ENCODE results near the gene ATRN.

ATRN gene

GRCh38 chr20:3545401-3545925 is 74.6 kb downstream of the ATRN start:
- no peaks in the 10 kb centered on the region for H3K27me3 ChIP-seq (ENCODE audit: insufficient read depth, low read length)
- no peaks in the 10 kb centered on the region for H3K79me2 ChIP-seq (ENCODE audit: control insufficient read depth, insufficient read depth, low read length, unreplicated experiment)
- no peak overlapping the region for H2AFZ ChIP-seq (ENCODE audit: low read length, unreplicated experiment)
- H3K4me1 ChIP-seq (ENCODE audit: control insufficient read depth, insufficient read depth, low read length, unreplicated experiment), result no peaks in the 10 kb centered on the region
- H3K36me3 ChIP-seq (ENCODE audit: insufficient read depth, low read length), result no peaks in the 10 kb centered on the region; the same call in 1 of the 2 replicates
- H3K27ac ChIP-seq (ENCODE audit: low read depth, low read length), result no peak overlapping the region
- H3K4me3 ChIP-seq (ENCODE audit: low read depth, low read length), result no peak overlapping the region

- Histone ChIP-seq H2AFZ (ENCODE audit: low read length, unreplicated experiment) (no peak overlapping the region), H3K79me2 (ENCODE audit: control insufficient read depth, insufficient read depth, low read length, unreplicated experiment) (no peaks in the 10 kb centered on the region), H3K4me1 (ENCODE audit: control insufficient read depth, insufficient read depth, low read length, unreplicated experiment) (no peaks in the 10 kb centered on the region), H3K27ac (ENCODE audit: low read depth, low read length) (no peak overlapping the region), H3K36me3 (ENCODE audit: insufficient read depth, low read length) (no peaks in the 10 kb centered on the region; the same call in 1 of the 2 replicates), H3K27me3 (ENCODE audit: insufficient read depth, low read length) (no peaks in the 10 kb centered on the region), H3K4me3 (ENCODE audit: low read depth, low read length) (no peak overlapping the region)
These were observed 77.1 kb downstream of the ATRN start for GRCh38 chr20:3547906-3548305.

GRCh38 chr20:3550837-3551236 is 80.0 kb downstream of the ATRN start:
- Histone ChIP-seq H3K79me2 (ENCODE audit: control insufficient read depth, insufficient read depth, low read length, unreplicated experiment) (no peaks in the 10 kb centered on the region), H3K27ac (ENCODE audit: low read depth, low read length) (no peak overlapping the region), H3K27me3 (ENCODE audit: insufficient read depth, low read length) (no peaks in the 10 kb centered on the region), H3K36me3 (ENCODE audit: insufficient read depth, low read length) (no peaks in the 10 kb centered on the region; the same call in 1 of the 2 replicates), H2AFZ (ENCODE audit: low read length, unreplicated experiment) (no peak overlapping the region), H3K4me3 (ENCODE audit: low read depth, low read length) (no peak overlapping the region), H3K4me1 (ENCODE audit: control insufficient read depth, insufficient read depth, low read length, unreplicated experiment) (no peaks in the 10 kb centered on the region)

- Histone ChIP-seq H2AFZ (ENCODE audit: low read length, unreplicated experiment) (no peak overlapping the region), H3K36me3 (ENCODE audit: insufficient read depth, low read length) (no peaks in the 10 kb centered on the region; the same call in 1 of the 2 replicates), H3K27me3 (ENCODE audit: insufficient read depth, low read length) (no peaks in the 10 kb centered on the region), H3K79me2 (ENCODE audit: control insufficient read depth, insufficient read depth, low read length, unreplicated experiment) (no peaks in the 10 kb centered on the region), H3K4me1 (ENCODE audit: control insufficient read depth, insufficient read depth, low read length, unreplicated experiment) (no peaks in the 10 kb centered on the region), H3K4me3 (ENCODE audit: low read depth, low read length) (no peak overlapping the region), H3K27ac (ENCODE audit: low read depth, low read length) (no peak overlapping the region)
These were observed 81.0 kb downstream of the ATRN start for GRCh38 chr20:3551681-3552434.

- Histone ChIP-seq H2AFZ (ENCODE audit: low read length, unreplicated experiment) (no peak overlapping the region), H3K27ac (ENCODE audit: low read depth, low read length) (no peak overlapping the region), H3K36me3 (ENCODE audit: insufficient read depth, low read length) (no peaks in the 10 kb centered on the region; the same call in 1 of the 2 replicates), H3K79me2 (ENCODE audit: control insufficient read depth, insufficient read depth, low read length, unreplicated experiment) (no peaks in the 10 kb centered on the region), H3K4me1 (ENCODE audit: control insufficient read depth, insufficient read depth, low read length, unreplicated experiment) (no peaks in the 10 kb centered on the region), H3K27me3 (ENCODE audit: insufficient read depth, low read length) (no peaks in the 10 kb centered on the region), H3K4me3 (ENCODE audit: low read depth, low read length) (no peak overlapping the region)
These were observed 82.8 kb downstream of the ATRN start for GRCh38 chr20:3553663-3554062.

GRCh38 chr20:3557237-3557785 is 86.5 kb downstream of the ATRN start:
- Histone ChIP-seq H3K79me2 (ENCODE audit: control insufficient read depth, insufficient read depth, low read length, unreplicated experiment) (no peaks in the 10 kb centered on the region), H3K4me1 (ENCODE audit: control insufficient read depth, insufficient read depth, low read length, unreplicated experiment) (no peaks in the 10 kb centered on the region), H3K27ac (ENCODE audit: low read depth, low read length) (no peak overlapping the region), H3K4me3 (ENCODE audit: low read depth, low read length) (no peak overlapping the region), H2AFZ (ENCODE audit: low read length, unreplicated experiment) (no peak overlapping the region), H3K36me3 (ENCODE audit: insufficient read depth, low read length) (peaks cover 8% of the 10 kb centered on the region; the same call in 1 of the 2 replicates), H3K27me3 (ENCODE audit: insufficient read depth, low read length) (no peaks in the 10 kb centered on the region)

- Histone ChIP-seq H3K79me2 (ENCODE audit: control insufficient read depth, insufficient read depth, low read length, unreplicated experiment) (no peaks in the 10 kb centered on the region), H3K4me1 (ENCODE audit: control insufficient read depth, insufficient read depth, low read length, unreplicated experiment) (no peaks in the 10 kb centered on the region), H3K27ac (ENCODE audit: low read depth, low read length) (no peak overlapping the region), H3K4me3 (ENCODE audit: low read depth, low read length) (no peak overlapping the region), H2AFZ (ENCODE audit: low read length, unreplicated experiment) (no peak overlapping the region), H3K27me3 (ENCODE audit: insufficient read depth, low read length) (no peaks in the 10 kb centered on the region), H3K36me3 (ENCODE audit: insufficient read depth, low read length) (peaks cover 8% of the 10 kb centered on the region; the same call in 1 of the 2 replicates)
These were observed 88.4 kb downstream of the ATRN start for GRCh38 chr20:3559231-3559630.

GRCh38 chr20:3559637-3560036 is 88.8 kb downstream of the ATRN start:
- Histone ChIP-seq H3K79me2 (ENCODE audit: control insufficient read depth, insufficient read depth, low read length, unreplicated experiment) (no peaks in the 10 kb centered on the region), H3K27ac (ENCODE audit: low read depth, low read length) (no peak overlapping the region), H3K27me3 (ENCODE audit: insufficient read depth, low read length) (no peaks in the 10 kb centered on the region), H3K36me3 (ENCODE audit: insufficient read depth, low read length) (peaks cover 8% of the 10 kb centered on the region; the same call in 1 of the 2 replicates), H3K4me1 (ENCODE audit: control insufficient read depth, insufficient read depth, low read length, unreplicated experiment) (no peaks in the 10 kb centered on the region), H3K4me3 (ENCODE audit: low read depth, low read length) (no peak overlapping the region), H2AFZ (ENCODE audit: low read length, unreplicated experiment) (no peak overlapping the region)

GRCh38 chr20:3560162-3560561 is 89.3 kb downstream of the ATRN start:
- Histone ChIP-seq H3K4me1 (ENCODE audit: control insufficient read depth, insufficient read depth, low read length, unreplicated experiment) (no peaks in the 10 kb centered on the region), H3K79me2 (ENCODE audit: control insufficient read depth, insufficient read depth, low read length, unreplicated experiment) (no peaks in the 10 kb centered on the region), H2AFZ (ENCODE audit: low read length, unreplicated experiment) (no peak overlapping the region), H3K27me3 (ENCODE audit: insufficient read depth, low read length) (no peaks in the 10 kb centered on the region), H3K36me3 (ENCODE audit: insufficient read depth, low read length) (peaks cover 8% of the 10 kb centered on the region; the same call in 1 of the 2 replicates), H3K4me3 (ENCODE audit: low read depth, low read length) (no peak overlapping the region), H3K27ac (ENCODE audit: low read depth, low read length) (no peak overlapping the region)

GRCh38 chr20:3560578-3560977 is 89.8 kb downstream of the ATRN start:
- peaks cover 8% of the 10 kb centered on the region; the same call in 1 of the 2 replicates for H3K36me3 ChIP-seq (ENCODE audit: insufficient read depth, low read length)
- no peak overlapping the region for H2AFZ ChIP-seq (ENCODE audit: low read length, unreplicated experiment)
- no peaks in the 10 kb centered on the region for H3K79me2 ChIP-seq (ENCODE audit: control insufficient read depth, insufficient read depth, low read length, unreplicated experiment)
- no peak overlapping the region for H3K4me3 ChIP-seq (ENCODE audit: low read depth, low read length)
- no peaks in the 10 kb centered on the region for H3K4me1 ChIP-seq (ENCODE audit: control insufficient read depth, insufficient read depth, low read length, unreplicated experiment)
- H3K27ac ChIP-seq (ENCODE audit: low read depth, low read length), result no peak overlapping the region
- H3K27me3 ChIP-seq (ENCODE audit: insufficient read depth, low read length), result no peaks in the 10 kb centered on the region

GRCh38 chr20:3563133-3563532 is 92.3 kb downstream of the ATRN start:
- Histone ChIP-seq H3K27me3 (ENCODE audit: insufficient read depth, low read length) (no peaks in the 10 kb centered on the region), H3K4me1 (ENCODE audit: control insufficient read depth, insufficient read depth, low read length, unreplicated experiment) (no peaks in the 10 kb centered on the region), H2AFZ (ENCODE audit: low read length, unreplicated experiment) (no peak overlapping the region), H3K4me3 (ENCODE audit: low read depth, low read length) (no peak overlapping the region), H3K36me3 (ENCODE audit: insufficient read depth, low read length) (peaks cover 8% of the 10 kb centered on the region; the same call in 1 of the 2 replicates), H3K79me2 (ENCODE audit: control insufficient read depth, insufficient read depth, low read length, unreplicated experiment) (no peaks in the 10 kb centered on the region), H3K27ac (ENCODE audit: low read depth, low read length) (no peak overlapping the region)

Data from ACC112 (cell line).